Activated T-cell treated with anti-CD3 and anti-CD28 coated beads for 48 hours (primary cell): ENCODE data around the gene CELSR3.

ENCODE experiments used
- DNase-seq: peaks from one replicate; pipeline ENCODE4 v3.0.0-alpha.2; 2020; ENCODE audit warnings: low read depth

Gene CELSR3

DNA sequence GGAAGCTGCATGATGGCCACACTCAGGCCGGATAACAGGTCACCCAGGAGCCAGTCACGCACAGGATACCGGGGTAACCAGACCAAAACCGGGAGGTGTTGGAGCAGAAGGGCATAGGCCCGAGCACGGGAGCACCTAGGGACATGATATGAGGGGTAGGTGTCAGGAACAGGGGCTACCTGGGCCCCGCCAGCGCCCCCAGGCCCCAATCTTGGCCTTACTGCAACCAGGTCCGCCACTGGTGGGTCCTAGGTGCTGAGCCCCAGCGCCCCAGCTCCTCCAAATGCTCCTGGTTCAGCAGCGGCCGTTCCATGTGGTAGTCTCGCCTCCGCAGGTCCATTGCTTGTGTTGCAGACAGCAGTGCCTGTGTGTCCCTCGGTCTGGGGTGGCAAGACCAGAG, 29.4 kb downstream of the CELSR3 start:
- no peak for DNase-seq

GRCh38 chr3:48631516-48632448, 30.9 kb downstream of the CELSR3 start:
- no peak for DNase-seq

GRCh38 chr3:48630833-48631232, 31.9 kb downstream of the CELSR3 start:
- DNase-seq, result no peak

- no peak for DNase-seq
These were observed 32.3 kb downstream of the CELSR3 start for GRCh38 chr3:48630407-48630806.

GRCh38 chr3:48629894-48630293, 32.8 kb downstream of the CELSR3 start:
- no peak for DNase-seq

GRCh38 chr3:48628277-48629017, 34.2 kb downstream of the CELSR3 start:
- DNase-seq, result no peak

- no peak for DNase-seq
These were observed 37.1 kb downstream of the CELSR3 start for GRCh38 chr3:48625600-48625999.

GRCh38 chr3:48624767-48625166, 37.9 kb downstream of the CELSR3 start:
- no peak for DNase-seq

GRCh38 chr3:48623851-48624547, 38.7 kb downstream of the CELSR3 start:
- DNase-seq, result no peak

DNA sequence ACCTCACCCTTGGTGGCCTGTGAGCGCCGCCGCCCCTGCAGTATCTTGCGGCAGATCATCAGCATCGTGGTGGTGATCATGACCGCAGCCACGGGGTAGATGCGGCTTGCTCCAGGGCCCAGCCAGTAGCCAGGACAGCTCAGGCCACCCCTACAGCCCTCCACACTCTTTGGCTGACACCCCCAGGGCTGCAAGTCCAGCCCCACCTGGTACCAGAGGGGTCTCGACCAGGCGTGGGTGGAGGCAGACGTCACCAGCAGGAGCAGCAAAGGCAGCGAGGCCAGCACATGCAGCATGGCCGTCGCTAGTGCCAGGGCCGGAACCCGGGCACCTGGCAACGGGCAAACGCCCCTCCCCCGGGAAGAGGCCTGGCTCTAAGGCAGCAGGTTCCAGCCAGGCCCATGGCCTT, 41.2 kb downstream of the CELSR3 start, which contains the start of gene TMEM89:
Gene TMEM89 (minus strand): TSS at position 309 of the 409 bp plus-strand sequence. CDS start 13 bp downstream, at position 296.
- no peak for DNase-seq

DNA sequence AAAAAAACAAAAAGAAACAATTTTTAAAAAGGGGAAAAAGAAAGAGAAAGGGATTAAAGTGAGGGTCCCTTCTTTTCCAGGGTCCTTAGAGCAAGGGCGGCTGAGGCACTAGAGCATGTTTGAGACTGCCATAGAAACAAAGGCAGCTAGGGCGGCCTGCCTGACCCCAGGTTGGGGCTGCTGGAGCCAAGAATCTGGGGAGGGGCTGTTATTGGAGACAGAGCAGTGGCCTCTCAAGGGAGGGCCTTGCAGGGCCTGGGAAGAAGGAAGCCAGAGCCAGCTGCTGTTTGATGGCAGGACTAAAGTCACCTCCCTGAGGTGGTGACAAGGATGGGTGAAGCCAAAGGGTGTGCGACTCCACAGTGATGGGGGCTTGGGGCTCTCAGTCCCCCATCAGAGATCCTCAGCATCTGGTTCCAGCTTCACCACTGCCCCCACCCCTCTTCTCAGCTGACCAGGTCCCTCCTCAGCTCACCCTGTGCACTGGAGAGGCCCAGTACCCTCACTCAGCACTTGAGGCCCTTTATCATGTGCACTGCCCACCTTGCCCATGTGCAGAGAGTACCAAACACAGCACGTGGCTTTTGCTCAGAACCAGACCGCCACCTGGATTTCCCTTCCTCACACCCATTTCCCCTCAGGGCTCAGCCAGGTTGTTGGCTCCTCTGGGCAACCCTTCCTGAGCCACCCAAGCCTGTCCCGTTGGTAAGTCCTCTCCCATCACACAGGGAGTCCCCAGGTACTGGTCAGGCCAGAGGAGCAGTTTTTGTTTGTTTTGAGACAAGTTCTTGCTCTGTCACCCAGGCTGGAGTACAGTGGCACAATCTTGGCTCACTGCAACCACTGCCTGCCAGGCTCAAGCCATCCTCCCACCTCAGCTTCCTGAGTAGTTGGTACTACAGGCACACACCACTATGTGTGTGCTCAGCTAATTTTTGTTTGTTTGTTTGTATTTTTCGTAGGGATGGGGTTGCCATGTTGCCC, 42.9 kb downstream of the CELSR3 start:
- no peak for DNase-seq

GRCh38 chr3:48617559-48617958, 45.1 kb downstream of the CELSR3 start:
- DNase-seq, result no peak

GRCh38 chr3:48614044-48614443, 48.6 kb downstream of the CELSR3 start:
- no peak for DNase-seq

GRCh38 chr3:48612309-48612708, 50.4 kb downstream of the CELSR3 start:
- no peak for DNase-seq

- DNase-seq, result peak; percentile 92
These were observed 53.3 kb downstream of the CELSR3 start, which contains the start of gene UQCRC1 for GRCh38 chr3:48609088-48610005. Gene UQCRC1 (minus strand): TSS chr3:48609646. CDS start chr3:48609620, 26 bp downstream.

DNA sequence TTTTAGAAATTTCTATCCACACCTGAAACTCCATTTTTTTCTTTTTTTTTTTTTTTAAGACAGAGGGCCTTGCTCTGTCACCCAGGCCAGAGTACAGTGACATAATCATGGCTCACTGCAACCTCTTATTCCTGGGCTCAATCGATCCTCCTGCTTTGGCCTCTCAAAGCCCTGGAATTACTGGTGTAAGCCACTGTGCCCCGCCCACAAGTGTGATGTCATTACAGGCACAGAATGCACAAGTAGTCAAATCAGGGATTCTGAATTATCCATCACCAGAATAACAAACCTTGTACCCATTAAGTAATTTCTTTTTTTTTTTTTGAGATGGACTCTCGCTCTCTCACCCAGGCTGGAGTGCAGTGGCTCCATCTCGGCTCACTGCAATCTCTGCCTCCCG, 55.2 kb downstream of the CELSR3 start:
- DNase-seq, result no peak

- DNase-seq, result no peak
These were observed 61.1 kb downstream of the CELSR3 start for GRCh38 chr3:48601622-48601994.

DNA sequence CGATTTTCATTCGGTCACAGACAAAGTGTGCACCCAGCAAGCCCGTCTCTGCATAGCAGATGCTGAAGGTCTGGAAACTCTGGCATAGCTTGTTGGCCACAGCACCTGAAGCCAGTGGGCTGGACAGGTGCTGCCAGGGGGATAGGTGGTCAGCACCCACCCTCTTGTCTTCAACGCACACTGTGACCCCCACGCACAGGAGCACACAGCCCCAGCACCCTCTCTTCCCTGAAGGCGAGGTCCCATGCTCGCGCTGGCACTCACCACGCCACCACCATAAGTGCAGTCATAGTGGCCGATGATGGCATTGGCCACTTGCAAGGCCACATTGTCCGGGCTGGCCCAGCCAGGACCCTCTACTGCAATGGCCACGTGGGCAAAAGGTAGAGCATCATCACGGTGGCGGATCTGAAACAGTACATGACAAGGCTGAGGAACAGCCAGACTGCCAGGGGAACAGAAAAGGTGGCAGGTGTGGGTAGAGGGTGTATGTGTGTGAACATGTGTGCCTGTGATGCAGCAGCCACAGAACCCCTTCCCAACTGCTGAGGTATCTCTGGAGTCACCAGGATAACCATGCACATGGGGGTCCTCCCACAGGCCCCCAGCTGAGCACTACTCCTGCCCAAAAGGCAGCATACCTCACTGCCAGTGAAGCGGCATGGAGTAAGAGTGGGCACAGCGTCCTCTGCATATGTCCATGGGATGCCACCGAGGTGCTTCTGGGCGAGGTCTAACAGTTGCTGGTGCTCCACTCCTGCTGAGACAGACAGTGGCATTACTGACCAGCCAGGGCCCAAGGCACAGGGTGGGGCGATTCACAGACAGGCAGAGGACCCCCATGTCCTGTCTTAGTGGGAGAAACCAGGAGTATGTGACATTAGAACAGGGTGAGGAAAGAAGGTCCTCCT, 61.7 kb downstream of the CELSR3 start:
- DNase-seq, result no peak
